Muscle of leg (tissue), 11 donors: ENCODE measurements around the gene POGLUT2. TPM values are rescaled to one million over a fixed set of nuclear protein-coding genes. Genes with fewer than 3 reads are reported as not detected.
A peak's percentile ranks its signal among the peaks of the same experiment; 100 is the strongest.

Experiments used
- DNase-seq: peaks from one replicate; pipeline ENCODE4 v3.0.0; 2013
- H3K27ac ChIP-seq: one replicate; pipeline ENCODE4 v1.5.1; 2013; ENCODE audit warnings: mild to moderate bottlenecking, low read length, control low read depth
- H3K27me3 ChIP-seq: one replicate; pipeline ENCODE4 v1.6.1; 2013; ENCODE audit warnings: low read length; ENCODE audit not compliant: control insufficient read depth, insufficient read depth
- H3K36me3 ChIP-seq: one replicate; pipeline ENCODE4 v1.6.1; 2013; ENCODE audit warnings: low read length; ENCODE audit not compliant: control insufficient read depth, insufficient read depth
- H3K4me1 ChIP-seq: one replicate; pipeline ENCODE4 v1.6.1; 2013; ENCODE audit warnings: low read length; ENCODE audit not compliant: control insufficient read depth, insufficient read depth
- H3K4me3 ChIP-seq: one replicate; pipeline ENCODE4 v1.5.1; 2013; ENCODE audit warnings: low read length, control low read depth
- H3K9me3 ChIP-seq: replicated peaks from 2 replicates; pipeline ENCODE4 v1.6.1; 2013; ENCODE audit warnings: low read depth, low read length; ENCODE audit not compliant: control insufficient read depth
- WGBS: methylation state at CpG from one replicate; pipeline ENCODE4 v1.1.5; 2013; ENCODE audit warnings: missing lambda C conversion rate; ENCODE audit not compliant: insufficient coverage; 5-methylcytosine and 5-hydroxymethylcytosine counted together
- polyA plus RNA-seq, 8 donors: library from polyadenylated mRNA; unstranded; fragments of 120-200 nt; gene quantifications; one replicate each; pipeline versions ENCODE4 v1.2.1 to v1.2.3, GENCODE V29; 2013; ENCODE audit warnings: inconsistent platforms in 1 of 8, low replicate concordance in 1 of 8; ENCODE audit not compliant: insufficient read length in 8 of 8, insufficient read depth in 1 of 8
- total RNA-seq: library from RNA; stranded (reverse); fragments of 120-200 nt; gene quantifications from one replicate; pipeline ENCODE4 v1.2.4, GENCODE V29; 2013

The POGLUT2 gene
- total and polyA plus RNA-seq, 9 donors, result 21.0 to 39.6 (median 24.0) TPM

DNA sequence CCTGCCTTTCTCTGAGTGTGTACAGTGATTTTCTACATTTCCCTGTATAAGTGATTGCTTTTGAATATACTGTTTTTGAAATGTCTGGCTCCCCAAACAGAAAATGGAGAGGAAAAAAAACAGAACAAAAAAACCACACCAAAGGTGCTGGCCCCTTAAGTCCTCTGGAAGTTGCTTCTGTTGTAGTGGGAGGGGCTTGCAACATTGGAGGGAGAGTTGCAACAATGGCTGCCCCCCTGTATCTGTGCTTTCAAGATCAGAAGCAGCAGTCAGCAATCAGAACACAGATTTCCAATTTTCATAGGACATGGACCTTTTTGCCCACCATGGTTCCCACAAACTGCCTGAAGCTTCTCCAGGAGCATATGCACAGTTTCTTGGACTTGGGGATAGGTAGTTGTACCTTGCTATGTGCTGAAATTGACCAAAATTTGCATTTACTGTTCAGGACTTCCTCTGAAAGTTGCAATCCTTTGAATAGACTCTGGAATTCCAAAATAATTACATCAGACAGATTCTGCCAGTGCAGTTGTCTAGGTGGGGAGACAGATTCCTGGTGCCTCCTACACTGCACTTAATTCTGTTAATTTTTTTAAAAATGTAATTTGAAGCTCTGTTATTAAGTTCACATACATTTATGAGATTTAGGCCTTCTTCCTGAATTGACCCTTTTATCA, 14.0 kb upstream of the POGLUT2 start:
- H3K27me3 ChIP-seq, result no peaks in the 10 kb centered on the region
- H3K9me3 ChIP-seq, result peaks cover 9% of the 10 kb centered on the region
- no peak for DNase-seq
- H3K27ac ChIP-seq, result no peak overlapping the region
- H3K4me3 ChIP-seq, result no peak overlapping the region
- no peaks in the 10 kb centered on the region for H3K4me1 ChIP-seq
- H3K36me3 ChIP-seq, result peaks cover 16% of the 10 kb centered on the region

DNA sequence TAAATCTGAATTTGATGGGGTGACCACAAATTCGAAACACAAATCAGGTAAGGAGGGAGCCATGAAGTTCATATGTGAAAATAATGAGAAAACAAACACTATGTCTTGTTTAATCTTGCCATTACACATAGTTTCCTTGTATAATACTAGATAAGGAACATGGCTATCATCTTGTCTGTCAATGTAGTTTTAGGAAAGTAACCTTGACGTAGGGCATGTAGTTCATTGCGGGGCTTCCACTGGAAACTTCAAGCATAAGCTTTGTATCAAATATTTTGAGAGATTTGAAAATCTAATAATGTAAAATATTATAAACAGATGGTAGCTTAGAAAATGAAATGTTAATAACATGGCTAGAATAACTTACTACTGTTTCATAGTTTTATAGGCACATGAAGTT, 8.9 kb upstream of the POGLUT2 start:
- peaks cover 9% of the 10 kb centered on the region for H3K9me3 ChIP-seq
- H3K36me3 ChIP-seq, result peaks cover 12% of the 10 kb centered on the region
- no CpG with 5 or more reads among the region's 3 CpGs for WGBS
- H3K4me3 ChIP-seq, result no peak overlapping the region
- no peak overlapping the region for H3K27ac ChIP-seq
- H3K27me3 ChIP-seq, result no peaks in the 10 kb centered on the region
- no peak for DNase-seq
- no peaks in the 10 kb centered on the region for H3K4me1 ChIP-seq

DNA sequence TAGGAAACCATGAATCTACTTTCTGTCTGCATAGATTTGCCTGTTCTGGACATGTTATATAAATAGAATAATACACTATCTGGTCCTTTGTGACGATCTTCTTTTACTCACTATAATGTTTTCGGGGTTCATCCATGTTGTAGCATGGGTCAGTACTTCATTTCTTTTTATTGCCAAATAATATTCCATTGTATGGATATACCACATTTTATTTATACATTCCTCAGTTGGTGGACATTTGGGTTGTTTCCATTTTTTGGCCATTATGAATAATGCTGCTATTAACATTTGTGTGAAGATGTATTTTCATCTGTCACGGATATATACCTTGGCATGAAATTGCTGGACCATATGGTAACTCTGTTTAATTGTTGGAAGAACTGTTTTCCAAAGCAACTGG, 6.9 kb upstream of the POGLUT2 start:
- Histone ChIP-seq H3K27ac (no peak overlapping the region), H3K27me3 (no peaks in the 10 kb centered on the region), H3K4me1 (peaks cover 9% of the 10 kb centered on the region), H3K36me3 (peaks cover 10% of the 10 kb centered on the region), H3K9me3 (peaks cover 1% of the 10 kb centered on the region), H3K4me3 (no peak overlapping the region)
- no CpG with 5 or more reads among the region's 3 CpGs for WGBS
- DNase-seq, result no peak

DNA sequence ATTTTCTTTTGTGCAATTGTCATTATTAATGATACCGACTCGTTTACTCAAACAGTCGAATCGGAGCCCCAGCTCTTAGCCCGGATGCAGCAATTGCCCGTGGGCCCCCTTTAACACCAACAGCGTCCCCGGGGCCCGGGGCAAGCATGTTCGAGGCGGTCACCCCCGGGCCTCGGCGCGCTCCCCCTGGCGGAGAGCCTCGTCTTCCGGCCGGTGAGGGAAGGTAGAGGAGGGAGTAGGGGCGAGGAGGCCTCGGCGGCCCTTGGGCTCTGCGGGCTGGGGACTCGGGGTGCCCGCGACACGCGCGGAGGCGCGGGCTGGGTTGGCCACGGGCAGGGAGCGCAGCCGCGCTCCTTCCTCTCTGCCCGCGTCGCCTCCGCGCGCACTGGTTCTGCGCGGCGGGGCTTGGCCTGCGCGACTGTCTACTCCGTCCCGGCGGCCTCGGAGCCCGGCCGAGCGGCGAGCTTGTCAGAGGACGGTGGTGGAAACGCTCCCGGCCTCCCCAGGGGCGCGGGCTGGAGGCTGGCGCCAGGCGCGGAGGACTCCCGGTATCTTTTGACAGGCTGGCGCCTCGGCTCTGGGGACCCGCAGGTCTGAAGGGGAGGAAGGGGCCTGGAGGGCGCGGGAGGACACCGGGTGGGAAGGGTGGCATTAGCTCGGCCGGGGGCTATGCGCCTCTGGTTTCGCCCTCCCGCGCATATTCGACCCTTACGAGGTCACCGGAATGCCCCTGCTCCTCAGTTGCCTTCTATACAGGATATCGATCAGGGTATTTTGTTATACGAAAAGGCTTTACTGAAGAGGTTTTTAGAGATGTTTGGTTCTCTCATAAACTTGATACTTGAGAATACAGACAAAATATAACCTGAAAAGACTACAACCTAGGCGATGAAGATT, 1.6 kb upstream of the POGLUT2 start:
- Histone ChIP-seq H3K27me3 (no peaks in the 10 kb centered on the region), H3K36me3 (no peaks in the 10 kb centered on the region), H3K4me3 (peak overlapping the region; percentile 74), H3K4me1 (peaks cover 12% of the 10 kb centered on the region), H3K27ac (peak overlapping the region; percentile 65), H3K9me3 (no peaks in the 10 kb centered on the region)
- under 1% methylated on average over 54 of the region's 81 CpGs for WGBS
- DNase-seq, result peak; percentile 92

DNA sequence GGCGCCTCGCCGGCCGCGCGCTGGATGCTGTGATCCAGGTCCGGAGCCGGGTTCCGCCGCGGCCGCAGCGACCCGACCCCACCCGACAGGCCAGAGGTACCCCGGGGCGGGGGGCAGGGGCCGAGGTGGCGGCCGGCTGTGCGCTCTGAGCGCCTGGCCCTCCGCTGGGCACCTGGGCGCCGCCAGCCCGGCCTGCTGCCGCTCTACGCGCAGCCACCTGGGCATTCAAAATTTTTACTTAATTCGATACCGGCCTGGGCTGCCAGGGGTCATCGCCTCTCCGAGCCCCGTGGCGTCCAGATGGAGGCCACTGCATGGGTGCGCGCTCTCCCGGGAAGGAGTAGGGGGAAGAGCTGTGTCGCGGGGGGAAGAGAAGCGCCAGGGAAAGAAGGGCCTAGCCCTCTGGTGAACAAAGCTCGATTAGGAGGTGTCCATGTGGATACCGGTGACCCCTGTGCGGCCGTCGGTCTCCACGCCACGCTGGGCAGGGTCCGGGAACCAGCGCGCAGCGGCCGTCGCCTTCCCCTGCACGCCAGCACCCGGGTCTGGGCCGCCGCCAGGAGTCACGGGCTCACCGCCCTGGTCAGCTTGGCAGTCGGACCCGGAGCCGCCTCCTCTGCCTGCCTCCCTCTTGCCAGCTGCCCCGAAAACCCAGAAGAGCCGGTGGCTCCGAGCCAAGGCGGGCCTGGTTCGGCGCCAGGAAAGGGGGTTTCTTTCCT, 809 bp upstream of the POGLUT2 start:
- H3K4me3 ChIP-seq, result peak overlapping the region; percentile 74
- H3K9me3 ChIP-seq, result no peaks in the 10 kb centered on the region
- peak; percentile 51 for DNase-seq
- WGBS, result 0% methylated on average over 60 of the region's 69 CpGs
- H3K36me3 ChIP-seq, result no peaks in the 10 kb centered on the region
- peaks cover 12% of the 10 kb centered on the region for H3K4me1 ChIP-seq
- peak overlapping the region; percentile 65 for H3K27ac ChIP-seq
- H3K27me3 ChIP-seq, result no peaks in the 10 kb centered on the region

DNA sequence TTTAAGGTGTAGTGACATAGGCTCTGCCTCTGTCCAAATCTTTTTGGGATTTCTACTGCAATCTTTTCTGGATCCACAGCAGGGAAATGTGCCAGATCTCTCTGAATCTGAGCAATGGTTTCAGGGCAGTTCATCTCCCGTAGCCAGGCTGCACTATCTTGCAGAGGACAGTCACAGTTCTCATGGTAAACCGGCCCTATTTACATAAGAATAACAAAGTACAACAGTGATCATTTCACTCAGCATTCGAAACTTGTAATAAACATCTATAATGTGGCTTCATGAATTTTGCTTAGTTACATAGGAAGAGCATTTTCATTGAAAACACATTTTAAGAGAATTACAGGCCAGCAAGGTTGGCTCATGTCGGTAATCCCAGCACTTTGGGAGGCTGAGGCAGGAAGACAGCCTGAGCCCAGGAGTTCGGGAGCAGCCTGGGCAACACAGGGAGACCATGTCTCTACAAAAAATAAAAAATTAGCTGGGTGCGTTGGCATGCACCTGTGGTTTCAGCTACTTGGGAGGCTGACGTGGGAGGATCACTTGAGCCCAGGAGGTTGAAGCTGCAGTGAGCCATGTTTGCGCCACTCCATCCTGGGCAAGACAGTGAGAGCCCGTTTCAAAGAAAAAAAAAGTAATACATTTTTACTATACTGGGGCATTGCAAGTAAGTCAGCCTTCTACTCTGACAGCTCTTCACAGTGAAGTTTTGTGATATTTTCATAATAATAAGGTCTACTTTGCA, 5.0 kb downstream of the POGLUT2 start:
- Histone ChIP-seq H3K36me3 (peaks cover 18% of the 10 kb centered on the region), H3K9me3 (no peaks in the 10 kb centered on the region), H3K4me1 (peaks cover 4% of the 10 kb centered on the region), H3K27ac (no peak overlapping the region), H3K27me3 (no peaks in the 10 kb centered on the region), H3K4me3 (no peak overlapping the region)
- WGBS, result 70% methylated on average over 4 of the region's 9 CpGs
- DNase-seq, result no peak

DNA sequence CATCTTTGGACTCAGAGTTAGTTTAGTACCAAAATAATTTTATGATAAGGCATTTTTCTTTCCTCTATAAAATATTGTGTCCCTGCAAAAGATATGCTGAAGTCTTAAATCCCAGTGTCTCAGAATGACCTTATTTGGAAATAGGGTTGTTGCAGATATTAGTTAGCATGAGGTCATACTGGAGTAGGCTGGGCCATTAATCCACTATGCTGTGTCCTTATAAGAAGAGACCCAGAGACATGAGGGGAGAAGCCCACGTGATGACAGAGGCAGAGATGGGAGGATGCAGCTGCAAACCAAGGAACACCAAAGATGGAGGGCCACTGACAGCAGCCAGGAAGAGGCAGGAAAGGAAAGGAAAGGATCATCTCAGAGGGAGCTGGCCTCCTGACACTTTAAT, 6.4 kb downstream of the POGLUT2 start:
- no peak for DNase-seq
- Histone ChIP-seq H3K36me3 (peaks cover 23% of the 10 kb centered on the region), H3K9me3 (no peaks in the 10 kb centered on the region), H3K27ac (no peak overlapping the region), H3K27me3 (no peaks in the 10 kb centered on the region), H3K4me3 (no peak overlapping the region), H3K4me1 (peaks cover 1% of the 10 kb centered on the region)
- WGBS, result 80% methylated on average over 1 of the region's 1 CpG

DNA sequence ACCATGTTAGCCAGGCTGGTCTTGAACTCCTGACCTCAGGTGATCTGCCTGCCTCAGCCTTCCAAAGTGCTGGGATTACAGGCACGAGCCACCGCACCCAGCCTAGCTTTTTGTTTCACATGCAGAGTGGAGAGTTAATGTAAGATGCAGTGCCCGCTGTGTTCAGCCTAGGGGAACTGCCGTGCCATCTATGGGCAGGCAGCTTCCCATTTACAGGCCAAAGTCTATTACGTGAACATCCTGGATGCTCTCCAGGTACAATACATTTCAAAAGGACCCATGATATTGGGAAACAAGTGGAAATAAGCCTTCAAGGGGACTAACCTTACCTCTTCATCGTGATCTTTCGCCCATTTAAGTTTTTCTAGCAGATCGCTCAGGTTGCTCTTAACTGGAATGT, 10.1 kb downstream of the POGLUT2 start:
- Histone ChIP-seq H3K27ac (no peak overlapping the region), H3K27me3 (no peaks in the 10 kb centered on the region), H3K4me3 (no peak overlapping the region), H3K4me1 (no peaks in the 10 kb centered on the region), H3K9me3 (no peaks in the 10 kb centered on the region), H3K36me3 (peaks cover 30% of the 10 kb centered on the region)
- 100% methylated on average over 2 of the region's 8 CpGs for WGBS
- no peak for DNase-seq

DNA sequence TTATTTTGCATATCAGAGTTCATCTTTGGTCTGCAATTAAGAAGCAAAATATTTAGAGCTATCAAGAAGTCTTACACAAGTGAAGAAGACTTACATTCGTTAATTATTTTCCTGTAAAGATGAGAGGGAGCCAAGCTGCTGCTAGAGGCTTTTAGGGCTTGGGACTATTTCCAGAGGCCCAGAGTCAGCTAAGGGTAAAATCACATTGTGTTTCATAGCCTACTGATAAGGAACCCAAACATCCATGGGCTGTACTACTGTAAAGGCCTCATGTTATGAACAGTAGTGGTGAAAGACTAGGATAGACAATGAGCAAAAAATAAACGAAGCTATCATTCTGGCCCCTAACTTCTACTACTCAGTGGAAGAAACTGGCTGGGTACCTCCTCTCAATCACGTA, 14.3 kb downstream of the POGLUT2 start:
- Histone ChIP-seq H3K27ac (no peak overlapping the region), H3K4me3 (no peak overlapping the region), H3K9me3 (no peaks in the 10 kb centered on the region), H3K27me3 (no peaks in the 10 kb centered on the region), H3K4me1 (no peaks in the 10 kb centered on the region), H3K36me3 (peaks cover 15% of the 10 kb centered on the region)
- no peak for DNase-seq
- no CpG with 5 or more reads among the region's 3 CpGs for WGBS
